ENCODE measurements around the gene TDRD3.

DNA sequence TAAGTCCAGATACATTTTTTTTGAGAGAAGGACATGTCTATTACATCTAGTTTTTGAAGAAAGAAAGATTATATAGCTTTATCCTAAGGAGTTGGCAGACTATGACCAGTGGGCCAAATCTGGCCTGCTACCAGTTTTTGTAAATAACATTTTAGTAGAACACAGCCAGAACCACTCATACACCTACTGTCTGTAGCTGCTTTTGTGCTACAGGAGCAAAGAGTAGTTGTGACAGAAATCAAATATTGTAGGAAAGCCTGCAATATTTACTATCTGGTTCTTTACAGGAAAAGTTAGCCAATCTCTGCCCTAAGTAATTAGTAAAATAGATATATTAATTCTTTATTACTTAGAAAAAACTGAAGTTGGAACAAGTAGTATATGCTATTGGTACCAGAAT lies 17.2 kb downstream of the TDRD3 start:
- TF ChIP-seq, protein P1, sequence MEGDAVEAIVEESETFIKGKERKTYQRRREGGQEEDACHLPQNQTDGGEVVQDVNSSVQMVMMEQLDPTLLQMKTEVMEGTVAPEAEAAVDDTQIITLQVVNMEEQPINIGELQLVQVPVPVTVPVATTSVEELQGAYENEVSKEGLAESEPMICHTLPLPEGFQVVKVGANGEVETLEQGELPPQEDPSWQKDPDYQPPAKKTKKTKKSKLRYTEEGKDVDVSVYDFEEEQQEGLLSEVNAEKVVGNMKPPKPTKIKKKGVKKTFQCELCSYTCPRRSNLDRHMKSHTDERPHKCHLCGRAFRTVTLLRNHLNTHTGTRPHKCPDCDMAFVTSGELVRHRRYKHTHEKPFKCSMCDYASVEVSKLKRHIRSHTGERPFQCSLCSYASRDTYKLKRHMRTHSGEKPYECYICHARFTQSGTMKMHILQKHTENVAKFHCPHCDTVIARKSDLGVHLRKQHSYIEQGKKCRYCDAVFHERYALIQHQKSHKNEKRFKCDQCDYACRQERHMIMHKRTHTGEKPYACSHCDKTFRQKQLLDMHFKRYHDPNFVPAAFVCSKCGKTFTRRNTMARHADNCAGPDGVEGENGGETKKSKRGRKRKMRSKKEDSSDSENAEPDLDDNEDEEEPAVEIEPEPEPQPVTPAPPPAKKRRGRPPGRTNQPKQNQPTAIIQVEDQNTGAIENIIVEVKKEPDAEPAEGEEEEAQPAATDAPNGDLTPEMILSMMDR (IDR thresholded peaks at IDR 0.05): no peak
- no peak for TF ChIP-seq ZFX (IDR thresholded peaks at IDR 0.05; ENCODE audit: borderline replicate concordance)

Measured in 22Rv1 (cell line).